ENCODE results near the gene ETV1. TPM values are rescaled to one million over a fixed set of nuclear protein-coding genes. Genes with fewer than 3 reads are reported as not detected.

The ETV1 gene
- total RNA-seq, 1 experiment from 2014 or later, result 23.3 TPM

- H3K4me1 ChIP-seq (ENCODE audit: control insufficient read depth in 1 of 2, insufficient read depth in 2 of 2, low read length in 2 of 2), result peaks cover 16 to 20% of the 10 kb centered on the region in 2 experiments
- no peaks in the 10 kb centered on the region for H4K20me1 ChIP-seq (ENCODE audit: insufficient read depth)
- intact Hi-C loops (cut with micrococcal nuclease), result no loop called here
- DNase-seq (ENCODE audit: low read depth, low spot score), result no peak
- no peak overlapping the region for H3K4me2 ChIP-seq (ENCODE audit: low read length)
- H2AFZ ChIP-seq (ENCODE audit: low read depth, low read length, poor library complexity, severe bottlenecking), result no peak overlapping the region
- no peak overlapping the region for H3K9ac ChIP-seq (ENCODE audit: low read length)
- no peaks in the 10 kb centered on the region for H3K36me3 ChIP-seq (ENCODE audit: control insufficient read depth in 1 of 2, insufficient read depth in 2 of 2, low read length in 2 of 2)
- no TSS peak for BruUV-seq (replicated peaks)
- H3K9me2 ChIP-seq (ENCODE audit: insufficient read depth), result no peaks in the 10 kb centered on the region
- no peak overlapping the region for H3K27ac ChIP-seq (ENCODE audit: low read depth, low read length)
- ChIA-PET RAD21 (ENCODE audit: low non-redundant PET in 1 of 2, low total read pairs in 2 of 2, uncharacterized antibody in 2 of 2, unreplicated experiment in 2 of 2) (no interaction called here), CTCF (no interaction called here), POLR2A (no interaction called here)
- H3K27me3 ChIP-seq (ENCODE audit: insufficient read depth, low read length), result no peaks in the 10 kb centered on the region
- H3K9me3 ChIP-seq (ENCODE audit: control insufficient read depth in 1 of 2, insufficient read depth in 1 of 2, low read depth in 1 of 2, low read length in 2 of 2), result no peaks in the 10 kb centered on the region
- TF ChIP-seq MAX (IDR thresholded peaks at IDR 0.05) (no peak), RAD21 (IDR thresholded peaks at IDR 0.05; ENCODE audit: low read depth) (no peak), ZFX (IDR thresholded peaks at IDR 0.05) (no peak), EGR1 (IDR thresholded peaks at IDR 0.05; ENCODE audit: low read depth) (no peak)
- ATAC-seq, result no peak
- no peaks in the 10 kb centered on the region for H3K79me2 ChIP-seq (ENCODE audit: insufficient read depth, low read length)
- no peak overlapping the region for H3K4me3 ChIP-seq (replicated peaks in 1 of 2; ENCODE audit: low read depth in 1 of 2, low read length in 2 of 2)
These were observed 12.9 kb downstream of the ETV1 start for GRCh38 chr7:13976594-13976993.

GRCh38 chr7:13965077-13965476 is 24.4 kb downstream of the ETV1 start:
- Histone ChIP-seq H3K4me3 (replicated peaks in 1 of 2; ENCODE audit: low read depth in 1 of 2, low read length in 2 of 2) (no peak overlapping the region), H3K4me2 (ENCODE audit: low read length) (no peak overlapping the region), H3K27ac (ENCODE audit: low read depth, low read length) (no peak overlapping the region), H3K27me3 (ENCODE audit: insufficient read depth, low read length) (no peaks in the 10 kb centered on the region), H3K9me2 (ENCODE audit: insufficient read depth) (no peaks in the 10 kb centered on the region), H3K9ac (ENCODE audit: low read length) (no peak overlapping the region), H3K9me3 (ENCODE audit: control insufficient read depth in 1 of 2, insufficient read depth in 1 of 2, low read depth in 1 of 2, low read length in 2 of 2) (no peaks in the 10 kb centered on the region), H2AFZ (ENCODE audit: low read depth, low read length, poor library complexity, severe bottlenecking) (no peak overlapping the region), H3K4me1 (ENCODE audit: control insufficient read depth in 1 of 2, insufficient read depth in 2 of 2, low read length in 2 of 2) (no peaks in the 10 kb centered on the region), H3K36me3 (ENCODE audit: control insufficient read depth in 1 of 2, insufficient read depth in 2 of 2, low read length in 2 of 2) (no peaks in the 10 kb centered on the region), H3K79me2 (ENCODE audit: insufficient read depth, low read length) (no peaks in the 10 kb centered on the region), H4K20me1 (ENCODE audit: insufficient read depth) (no peaks in the 10 kb centered on the region)
- RAD21 ChIA-PET (ENCODE audit: low non-redundant PET in 1 of 2, low total read pairs in 2 of 2, uncharacterized antibody in 2 of 2, unreplicated experiment in 2 of 2), result no interaction called here
- POLR2A ChIA-PET, result no interaction called here
- intact Hi-C loops (cut with micrococcal nuclease), result no loop called here
- CTCF ChIA-PET, result no interaction called here
- no TSS peak for BruUV-seq (replicated peaks)
- ATAC-seq (no peak), DNase-seq (ENCODE audit: low read depth, low spot score) (no peak)
- TF ChIP-seq SP1 (IDR thresholded peaks at IDR 0.05; ENCODE audit: low read depth) (no peak), REST (IDR thresholded peaks at IDR 0.05; ENCODE audit: low read depth) (no peak), ZFX (IDR thresholded peaks at IDR 0.05) (no peak), EZH2 (IDR thresholded peaks at IDR 0.05) (no peak), ZNF274 (IDR thresholded peaks at IDR 0.05; ENCODE audit: low read depth, low read length) (no peak), EZH2phosphoT487 (IDR thresholded peaks at IDR 0.05; ENCODE audit: borderline replicate concordance) (no peak), CEBPB (IDR thresholded peaks at IDR 0.05; ENCODE audit: low read depth) (no peak), YY1 (IDR thresholded peaks at IDR 0.05; ENCODE audit: extremely low read depth, insufficient replicate concordance, low read depth, low read length) (no peak), EGR1 (IDR thresholded peaks at IDR 0.05; ENCODE audit: low read depth) (no peak), RAD21 (IDR thresholded peaks at IDR 0.05; ENCODE audit: low read depth) (no peak), ZBTB33 (IDR thresholded peaks at IDR 0.05; ENCODE audit: extremely low read depth, insufficient replicate concordance, low read length) (no peak), SRF (IDR thresholded peaks at IDR 0.05; ENCODE audit: low read depth) (no peak), TCF7L2 (IDR thresholded peaks at IDR 0.05; ENCODE audit: borderline replicate concordance, extremely low read depth, insufficient read depth, insufficient read length) (no peak), SIN3A (IDR thresholded peaks at IDR 0.05; ENCODE audit: low read depth) (no peak), FOSL1 (IDR thresholded peaks at IDR 0.05; ENCODE audit: low read depth) (no peak), JUND (IDR thresholded peaks at IDR 0.05) (no peak)
